ENCODE data around the gene TRAM2. TPM values are rescaled to one million over a fixed set of nuclear protein-coding genes. Genes with fewer than 3 reads are reported as not detected.

TRAM2 gene
- total RNA-seq, 1 donor from 2014 or later: 320 TPM

- DNase-seq (ENCODE audit: extremely low spot score, unreplicated experiment): no peak
- TF ChIP-seq CTCF (IDR thresholded peaks at IDR 0.05): no peak
- no peak overlapping the region for H3K27ac Mint-ChIP-seq (ENCODE audit: unreplicated experiment)
- H3K27me3 Mint-ChIP-seq (ENCODE audit: unreplicated experiment): no peaks in the 10 kb centered on the region
- peaks cover 9% of the 10 kb centered on the region for H3K36me3 Mint-ChIP-seq (ENCODE audit: unreplicated experiment)
- H3K4me3 Mint-ChIP-seq (ENCODE audit: unreplicated experiment): no peak overlapping the region
- peaks cover 32% of the 10 kb centered on the region for H3K4me1 Mint-ChIP-seq (ENCODE audit: unreplicated experiment)
- H3K9me3 Mint-ChIP-seq (ENCODE audit: unreplicated experiment): no peaks in the 10 kb centered on the region
Measured at GRCh38 chr6:52587001-52587400, 10.1 kb upstream of the TRAM2 start.

GRCh38 chr6:52584203-52584602 lies 7.3 kb upstream of the TRAM2 start:
- Mint-ChIP-seq H3K27me3 (ENCODE audit: unreplicated experiment) (no peaks in the 10 kb centered on the region), H3K27ac (ENCODE audit: unreplicated experiment) (no peak overlapping the region), H3K36me3 (ENCODE audit: unreplicated experiment) (peaks cover 14% of the 10 kb centered on the region), H3K9me3 (ENCODE audit: unreplicated experiment) (no peaks in the 10 kb centered on the region), H3K4me1 (ENCODE audit: unreplicated experiment) (peaks cover 15% of the 10 kb centered on the region), H3K4me3 (ENCODE audit: unreplicated experiment) (no peak overlapping the region)
- DNase-seq (ENCODE audit: extremely low spot score, unreplicated experiment): no peak
- no peak for TF ChIP-seq CTCF (IDR thresholded peaks at IDR 0.05)

GRCh38 chr6:52582996-52583395 lies 6.1 kb upstream of the TRAM2 start:
- no peak overlapping the region for H3K4me3 Mint-ChIP-seq (ENCODE audit: unreplicated experiment)
- DNase-seq (ENCODE audit: extremely low spot score, unreplicated experiment): no peak
- peaks cover 7% of the 10 kb centered on the region for H3K4me1 Mint-ChIP-seq (ENCODE audit: unreplicated experiment)
- no peaks in the 10 kb centered on the region for H3K9me3 Mint-ChIP-seq (ENCODE audit: unreplicated experiment)
- no peaks in the 10 kb centered on the region for H3K27me3 Mint-ChIP-seq (ENCODE audit: unreplicated experiment)
- no peak overlapping the region for H3K27ac Mint-ChIP-seq (ENCODE audit: unreplicated experiment)
- TF ChIP-seq CTCF (IDR thresholded peaks at IDR 0.05): no peak
- H3K36me3 Mint-ChIP-seq (ENCODE audit: unreplicated experiment): peaks cover 14% of the 10 kb centered on the region

GRCh38 chr6:52582446-52582845 lies 5.6 kb upstream of the TRAM2 start:
- Mint-ChIP-seq H3K4me1 (ENCODE audit: unreplicated experiment) (peaks cover 9% of the 10 kb centered on the region), H3K27ac (ENCODE audit: unreplicated experiment) (no peak overlapping the region), H3K9me3 (ENCODE audit: unreplicated experiment) (no peaks in the 10 kb centered on the region), H3K36me3 (ENCODE audit: unreplicated experiment) (peaks cover 14% of the 10 kb centered on the region), H3K27me3 (ENCODE audit: unreplicated experiment) (no peaks in the 10 kb centered on the region), H3K4me3 (ENCODE audit: unreplicated experiment) (no peak overlapping the region)
- no peak for TF ChIP-seq CTCF (IDR thresholded peaks at IDR 0.05)
- no peak for DNase-seq (ENCODE audit: extremely low spot score, unreplicated experiment)

- peaks cover 16% of the 10 kb centered on the region for H3K36me3 Mint-ChIP-seq (ENCODE audit: unreplicated experiment)
- DNase-seq (ENCODE audit: extremely low spot score, unreplicated experiment): no peak
- H3K27me3 Mint-ChIP-seq (ENCODE audit: unreplicated experiment): no peaks in the 10 kb centered on the region
- TF ChIP-seq CTCF (IDR thresholded peaks at IDR 0.05): no peak
- no peak overlapping the region for H3K4me3 Mint-ChIP-seq (ENCODE audit: unreplicated experiment)
- H3K27ac Mint-ChIP-seq (ENCODE audit: unreplicated experiment): no peak overlapping the region
- H3K4me1 Mint-ChIP-seq (ENCODE audit: unreplicated experiment): peaks cover 10% of the 10 kb centered on the region
- no peaks in the 10 kb centered on the region for H3K9me3 Mint-ChIP-seq (ENCODE audit: unreplicated experiment)
Measured at GRCh38 chr6:52580905-52581304, 4.0 kb upstream of the TRAM2 start.
